ENCODE data around the gene GNPDA2.

GRCh38 chr4:44722001-44722400 is 4.4 kb downstream of the GNPDA2 start:
- TF ChIP-seq CTCF (IDR thresholded peaks at IDR 0.05; ENCODE audit: control extremely low read depth in 1 of 3, insufficient read depth in 1 of 3, low read depth in 1 of 3, low read length in 3 of 3) = no peak
- no peak for TF ChIP-seq MAX (IDR thresholded peaks at IDR 0.05)
- no peak for TF ChIP-seq SIN3A (conservative IDR thresholded peaks at IDR 0.05 in 1 of 2, IDR thresholded peaks at IDR 0.05 in 1 of 2; ENCODE audit: low read depth in 1 of 2, low read length in 2 of 2)
- no peak for TF ChIP-seq BCL11A (IDR thresholded peaks at IDR 0.05; ENCODE audit: low read depth in 2 of 2, low read length in 2 of 2)
- TF ChIP-seq POLR2A (IDR thresholded peaks at IDR 0.05; ENCODE audit: control extremely low read depth in 1 of 2, low read depth in 2 of 2, low read length in 2 of 2) = no peak
- no peak for TF ChIP-seq HDAC6 (IDR thresholded peaks at IDR 0.05; ENCODE audit: low read depth, low read length)
- TF ChIP-seq CHD1 (IDR thresholded peaks at IDR 0.05; ENCODE audit: low read depth, low read length) = no peak
- no peak for TF ChIP-seq RAD21 (IDR thresholded peaks at IDR 0.05 in 1 of 2, conservative IDR thresholded peaks at IDR 0.05 in 1 of 2; ENCODE audit: low read depth in 2 of 2, low read length in 2 of 2)
- no peak for TF ChIP-seq EP300 (IDR thresholded peaks at IDR 0.05; ENCODE audit: borderline replicate concordance in 1 of 2, low read depth in 2 of 2, low read length in 2 of 2)
